ENCODE data around the gene SLC22A2. TPM values are rescaled to one million over a fixed set of nuclear protein-coding genes. Genes with fewer than 3 reads are reported as not detected.

The SLC22A2 gene
- total RNA-seq, 1 donor from 2014 or later: not detected

GRCh38 chr6:160218810-160219209, 39.8 kb downstream of the SLC22A2 start:
- DNase-seq (ENCODE audit: low spot score in 2 of 2): no peak
- TF ChIP-seq CTCF (IDR thresholded peaks at IDR 0.05): no peak
- intact Hi-C loops (cut with DNase I): no loop called here
- H3K9me3 ChIP-seq: no peaks in the 10 kb centered on the region
- no peaks in the 10 kb centered on the region for H3K27me3 ChIP-seq
- H3K36me3 ChIP-seq: no peaks in the 10 kb centered on the region
- H3K4me3 ChIP-seq: no peak overlapping the region
- H3K4me1 ChIP-seq: peaks cover 0 to 4% of the 10 kb centered on the region in 2 donors
- no peak overlapping the region for H3K27ac ChIP-seq

GRCh38 chr6:160217863-160218262, 40.8 kb downstream of the SLC22A2 start:
- H3K27ac ChIP-seq: no peak overlapping the region
- peaks cover 0 to 4% of the 10 kb centered on the region in 2 donors for H3K4me1 ChIP-seq
- intact Hi-C loops (cut with DNase I): no loop called here
- DNase-seq (ENCODE audit: low spot score in 2 of 2): no peak
- H3K9me3 ChIP-seq: no peaks in the 10 kb centered on the region
- H3K36me3 ChIP-seq: no peaks in the 10 kb centered on the region
- H3K4me3 ChIP-seq: no peak overlapping the region
- no peaks in the 10 kb centered on the region for H3K27me3 ChIP-seq
- TF ChIP-seq CTCF (IDR thresholded peaks at IDR 0.05): no peak

DNA sequence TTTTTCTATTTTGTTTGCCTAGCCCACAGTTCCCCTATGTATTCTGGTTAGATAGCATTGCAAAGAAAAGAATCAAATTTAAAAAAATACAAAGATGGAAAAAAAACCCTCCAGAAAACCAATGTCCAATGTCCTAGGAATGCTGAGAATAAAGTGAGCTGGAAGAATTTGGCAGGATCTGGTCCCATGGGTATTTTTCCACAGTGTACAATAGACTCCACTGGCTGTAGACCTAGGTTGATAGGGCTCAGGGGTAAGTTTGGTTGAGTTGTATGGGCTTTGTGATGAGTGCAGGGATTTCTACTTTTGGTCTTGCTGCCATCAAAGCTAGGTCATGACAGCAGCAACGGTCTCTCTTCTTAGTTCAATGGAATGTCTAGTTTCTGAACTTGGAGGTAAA, 41.5 kb downstream of the SLC22A2 start:
- intact Hi-C loops (cut with DNase I): no loop called here
- Histone ChIP-seq H3K9me3 (no peaks in the 10 kb centered on the region), H3K27ac (no peak overlapping the region), H3K36me3 (no peaks in the 10 kb centered on the region), H3K4me3 (no peak overlapping the region), H3K4me1 (peaks cover 0 to 4% of the 10 kb centered on the region in 2 donors), H3K27me3 (no peaks in the 10 kb centered on the region)
- no peak for DNase-seq (ENCODE audit: low spot score in 2 of 2)
- no peak for TF ChIP-seq CTCF (IDR thresholded peaks at IDR 0.05)

DNA sequence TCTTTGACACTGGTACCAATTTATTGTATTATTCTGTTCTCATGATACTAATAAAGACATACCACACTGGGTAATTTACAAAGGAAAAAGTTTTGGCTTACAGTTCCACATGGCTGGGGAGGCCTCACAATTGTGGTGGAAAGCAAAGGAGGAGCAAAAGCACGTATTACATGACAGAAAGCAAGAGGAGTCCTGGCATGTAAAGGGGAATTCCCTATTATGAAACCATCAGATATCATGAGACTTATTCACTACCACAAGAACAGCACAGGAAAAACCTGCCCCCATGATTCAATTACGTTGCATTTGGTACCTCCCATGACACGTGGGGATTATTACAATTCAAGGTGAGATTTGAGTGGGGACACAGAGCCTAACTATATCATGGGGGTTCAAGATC, 43.4 kb downstream of the SLC22A2 start:
- peaks cover 0 to 4% of the 10 kb centered on the region in 2 donors for H3K4me1 ChIP-seq
- no peaks in the 10 kb centered on the region for H3K27me3 ChIP-seq
- H3K4me3 ChIP-seq: no peak overlapping the region
- no peak for DNase-seq (ENCODE audit: low spot score in 2 of 2)
- TF ChIP-seq CTCF (IDR thresholded peaks at IDR 0.05): no peak
- no peaks in the 10 kb centered on the region for H3K36me3 ChIP-seq
- intact Hi-C loops (cut with DNase I): no loop called here
- no peak overlapping the region for H3K27ac ChIP-seq
- H3K9me3 ChIP-seq: no peaks in the 10 kb centered on the region

DNA sequence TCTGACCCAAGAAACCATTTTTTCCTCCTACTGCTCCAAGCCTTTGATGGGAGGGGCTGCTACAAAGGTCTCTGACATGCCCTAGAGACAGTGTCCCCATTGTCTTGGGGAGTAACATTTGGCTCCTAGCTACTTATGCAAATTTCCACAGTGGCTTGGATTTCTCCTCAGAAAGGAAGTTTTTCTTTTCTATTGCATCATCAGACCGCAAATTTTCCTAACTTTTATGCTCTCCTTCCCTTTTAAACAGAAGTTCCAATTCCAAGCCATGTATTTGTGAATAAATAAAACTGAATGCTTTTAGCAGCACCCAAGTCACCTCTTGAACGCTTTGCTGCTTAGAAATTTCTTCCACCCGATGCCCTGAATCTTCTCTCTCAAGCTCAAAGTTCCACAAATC, 51.0 kb downstream of the SLC22A2 start:
- no peak for TF ChIP-seq CTCF (IDR thresholded peaks at IDR 0.05)
- no peak for DNase-seq (ENCODE audit: low spot score in 2 of 2)
- H3K27ac ChIP-seq: no peak overlapping the region
- H3K36me3 ChIP-seq: no peaks in the 10 kb centered on the region
- no peak overlapping the region for H3K4me3 ChIP-seq
- H3K27me3 ChIP-seq: no peaks in the 10 kb centered on the region
- peaks cover 0 to 11% of the 10 kb centered on the region in 2 donors for H3K4me1 ChIP-seq
- intact Hi-C loops (cut with DNase I): no loop called here
- H3K9me3 ChIP-seq: peaks cover 0 to 7% of the 10 kb centered on the region in 2 donors

- H3K4me1 ChIP-seq: peaks cover 0 to 11% of the 10 kb centered on the region in 2 donors
- no peaks in the 10 kb centered on the region for H3K27me3 ChIP-seq
- H3K27ac ChIP-seq: no peak overlapping the region
- DNase-seq (ENCODE audit: low spot score in 2 of 2): no peak
- TF ChIP-seq CTCF (IDR thresholded peaks at IDR 0.05): no peak
- peaks cover 0 to 7% of the 10 kb centered on the region in 2 donors for H3K9me3 ChIP-seq
- H3K4me3 ChIP-seq: no peak overlapping the region
- intact Hi-C loops (cut with DNase I): no loop called here
- no peaks in the 10 kb centered on the region for H3K36me3 ChIP-seq
Measured at GRCh38 chr6:160204710-160205109, 53.9 kb downstream of the SLC22A2 start.
